ENCODE data around the gene RPS2. TPM values are rescaled to one million over a fixed set of nuclear protein-coding genes. Genes with fewer than 3 reads are reported as not detected.

Gene RPS2
- total RNA-seq, 4 donors from 2014 or later, result 2,603 to 4,441 (median 3,196) TPM

DNA sequence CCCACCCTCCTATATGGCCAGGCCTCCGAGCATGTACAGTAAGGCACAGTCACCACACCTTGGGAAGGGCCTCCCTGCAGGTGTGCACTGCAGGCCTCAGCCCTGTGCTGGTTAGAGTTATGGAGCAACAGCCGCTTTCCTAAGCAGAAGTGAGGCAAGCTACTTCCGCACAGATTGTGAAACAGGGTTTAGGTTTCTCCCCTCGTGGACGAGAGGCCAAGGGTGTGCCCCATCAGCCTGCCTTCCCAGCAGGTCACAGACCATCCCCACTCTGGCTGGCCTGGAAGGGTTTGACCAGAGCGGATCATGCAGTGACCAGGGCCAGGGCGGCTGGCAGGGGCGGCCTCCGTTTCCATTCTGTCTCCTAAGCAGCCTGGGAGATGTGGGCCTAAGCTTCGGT is 26.3 kb downstream of the RPS2 start:
- TF ChIP-seq, protein P1, sequence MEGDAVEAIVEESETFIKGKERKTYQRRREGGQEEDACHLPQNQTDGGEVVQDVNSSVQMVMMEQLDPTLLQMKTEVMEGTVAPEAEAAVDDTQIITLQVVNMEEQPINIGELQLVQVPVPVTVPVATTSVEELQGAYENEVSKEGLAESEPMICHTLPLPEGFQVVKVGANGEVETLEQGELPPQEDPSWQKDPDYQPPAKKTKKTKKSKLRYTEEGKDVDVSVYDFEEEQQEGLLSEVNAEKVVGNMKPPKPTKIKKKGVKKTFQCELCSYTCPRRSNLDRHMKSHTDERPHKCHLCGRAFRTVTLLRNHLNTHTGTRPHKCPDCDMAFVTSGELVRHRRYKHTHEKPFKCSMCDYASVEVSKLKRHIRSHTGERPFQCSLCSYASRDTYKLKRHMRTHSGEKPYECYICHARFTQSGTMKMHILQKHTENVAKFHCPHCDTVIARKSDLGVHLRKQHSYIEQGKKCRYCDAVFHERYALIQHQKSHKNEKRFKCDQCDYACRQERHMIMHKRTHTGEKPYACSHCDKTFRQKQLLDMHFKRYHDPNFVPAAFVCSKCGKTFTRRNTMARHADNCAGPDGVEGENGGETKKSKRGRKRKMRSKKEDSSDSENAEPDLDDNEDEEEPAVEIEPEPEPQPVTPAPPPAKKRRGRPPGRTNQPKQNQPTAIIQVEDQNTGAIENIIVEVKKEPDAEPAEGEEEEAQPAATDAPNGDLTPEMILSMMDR (IDR thresholded peaks at IDR 0.05), result no peak
- no peak for TF ChIP-seq POLR2A (IDR thresholded peaks at IDR 0.05)
- no peak for DNase-seq (ENCODE audit: low spot score in 2 of 2)
- WGBS, 2 donors, result 90 to 93% methylated on average over 10 of the region's 10 CpGs
- intact Hi-C loops (cut with DNase I; ENCODE audit: low total_unique reads), result loop anchor here (10.0 kb wide), 1 partner anchor 84 kb away; no protein-coding TSS in a partner anchor
- no peak overlapping the region for H3K4me3 ChIP-seq (ENCODE audit: low read depth, poor library complexity, severe bottlenecking)

GRCh38 chr16:1936945-1937479 is 27.6 kb downstream of the RPS2 start:
- 92 to 94% methylated on average over 11 of the region's 11 CpGs for WGBS, 2 donors
- TF ChIP-seq, protein P1 (IDR thresholded peaks at IDR 0.05), result no peak
- TF ChIP-seq POLR2A (IDR thresholded peaks at IDR 0.05), result no peak
- DNase-seq (ENCODE audit: low spot score in 2 of 2), result no peak
- H3K4me3 ChIP-seq (ENCODE audit: low read depth, poor library complexity, severe bottlenecking), result no peak overlapping the region
- intact Hi-C loops (cut with DNase I; ENCODE audit: low total_unique reads), result loop anchor here (10.0 kb wide), 1 partner anchor 82 kb away; no protein-coding TSS in a partner anchor

- intact Hi-C loops (cut with DNase I; ENCODE audit: low total_unique reads), result loop anchor here (10.0 kb wide), 1 partner anchor 78 kb away; no protein-coding TSS in a partner anchor
- WGBS, 2 donors, result 70 to 72% methylated on average over 22 to 23 of the region's 23 CpGs
- H3K4me3 ChIP-seq (ENCODE audit: low read depth, poor library complexity, severe bottlenecking), result no peak overlapping the region
- TF ChIP-seq, protein P1 (IDR thresholded peaks at IDR 0.05), result no peak
- TF ChIP-seq POLR2A (IDR thresholded peaks at IDR 0.05), result no peak
- DNase-seq (ENCODE audit: low spot score in 2 of 2), result no peak
Measured at GRCh38 chr16:1933097-1933661, 31.4 kb downstream of the RPS2 start.

GRCh38 chr16:1932050-1933028 is 32.3 kb downstream of the RPS2 start:
- no peak for DNase-seq (ENCODE audit: low spot score in 2 of 2)
- H3K4me3 ChIP-seq (ENCODE audit: low read depth, poor library complexity, severe bottlenecking), result no peak overlapping the region
- intact Hi-C loops (cut with DNase I; ENCODE audit: low total_unique reads), result loop anchor here (10.0 kb wide), 1 partner anchor 78 kb away; no protein-coding TSS in a partner anchor
- 79 to 80% methylated on average over 12 to 17 of the region's 19 CpGs for WGBS, 2 donors
- TF ChIP-seq, protein P1 (IDR thresholded peaks at IDR 0.05), result no peak

DNA sequence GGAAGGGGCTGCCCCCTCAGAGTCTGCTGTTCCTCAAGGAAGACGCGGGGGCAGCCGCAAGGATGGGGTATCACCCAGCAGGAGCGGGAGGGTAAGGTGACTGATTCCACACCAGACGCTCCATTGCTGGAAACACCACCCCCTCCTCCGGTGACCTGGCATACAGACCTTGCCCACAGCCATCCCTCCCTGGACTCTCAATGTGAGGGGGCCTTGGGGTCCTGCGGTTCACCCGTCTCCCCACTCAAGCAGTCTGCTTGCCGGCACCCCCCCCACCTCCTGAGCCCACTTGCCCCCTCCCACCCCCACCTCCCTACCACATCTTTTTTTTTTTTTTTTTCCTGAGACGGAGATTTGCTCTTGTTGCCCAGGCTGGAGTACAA is 34.3 kb downstream of the RPS2 start:
- DNase-seq (ENCODE audit: low spot score in 2 of 2), result no peak
- H3K4me3 ChIP-seq (ENCODE audit: low read depth, poor library complexity, severe bottlenecking), result no peak overlapping the region

More for the DNA sequence above, 34.3 kb downstream of the RPS2 start:
- intact Hi-C loops (cut with DNase I; ENCODE audit: low total_unique reads), result loop anchor here (10.0 kb wide), 1 partner anchor 76 kb away; no protein-coding TSS in a partner anchor
- 48 to 50% methylated on average over 6 to 10 of the region's 10 CpGs for WGBS, 2 donors
- TF ChIP-seq, protein P1 (IDR thresholded peaks at IDR 0.05), result no peak
- no peak for TF ChIP-seq POLR2A (IDR thresholded peaks at IDR 0.05)

Measured in lower leg skin (tissue), 4 donors.